Measurements from ENCODE around the gene ESR1. TPM values are rescaled to one million over a fixed set of nuclear protein-coding genes. Genes with fewer than 3 reads are reported as not detected.
"Not testable (repeated sequence)": the region's sequence is repeated elsewhere in the genome, so short reads cannot be mapped to it uniquely, and the experiment has no call there.

The ESR1 gene
- total RNA-seq, 2 experiments from 2014 or later: 0.38 to 0.79 TPM

DNA sequence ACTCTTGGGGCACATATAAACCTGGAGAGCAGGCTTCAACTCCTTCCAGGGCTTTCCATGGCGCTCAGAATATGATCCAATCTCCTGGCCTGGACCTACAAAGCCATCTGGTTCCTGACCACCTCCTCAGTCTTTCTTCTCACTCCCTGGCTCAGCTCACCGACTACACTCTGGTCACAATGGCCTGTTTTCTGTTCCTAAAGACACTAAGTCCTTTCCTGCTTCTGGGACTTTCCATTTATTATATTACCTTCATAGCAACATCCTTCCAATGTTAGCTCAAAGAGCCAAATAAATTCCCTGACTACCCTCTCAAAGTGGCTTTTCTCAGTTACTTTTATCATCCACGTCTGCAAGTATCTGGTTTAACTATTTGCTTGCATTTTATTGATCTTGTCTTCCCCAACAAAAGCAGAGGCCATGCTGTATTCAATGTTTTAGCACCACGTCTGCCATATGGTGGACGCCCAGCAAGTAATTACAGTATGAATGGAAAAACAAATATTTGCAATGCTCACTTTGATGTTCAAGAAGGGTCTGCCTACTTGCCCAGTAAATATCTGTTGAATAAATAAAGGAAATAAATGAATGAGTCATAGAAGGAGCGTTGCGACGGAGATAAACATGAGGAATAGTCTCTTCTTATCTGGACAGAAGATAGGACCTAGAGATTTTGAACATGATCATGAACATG, 328.4 kb downstream of the ESR1 start:
- CTCF ChIA-PET: interaction anchor here (0.6 to 1.3 kb wide), 2 partner anchors 250 to 371 kb away, joined by 3 to 4 read pairs; no protein-coding TSS in a partner anchor
- peak overlapping the region; percentile 1 for H3K27ac Mint-ChIP-seq

GRCh38 chr6:152136449-152136825, 329.0 kb downstream of the ESR1 start:
- no peaks in the 10 kb centered on the region for H3K4me1 Mint-ChIP-seq (ENCODE audit: low read depth)
- ChIA-PET POLR2A (no interaction called here), CTCF (interaction anchor here (0.6 to 1.3 kb wide), 2 partner anchors 251 to 371 kb away, joined by 3 to 4 read pairs; no protein-coding TSS in a partner anchor)
- no peak overlapping the region for H3K4me3 Mint-ChIP-seq
- intact Hi-C loops (cut with micrococcal nuclease): no loop called here
- ATAC-seq: no peak
- H3K27me3 Mint-ChIP-seq: no peaks in the 10 kb centered on the region
- H3K36me3 Mint-ChIP-seq (ENCODE audit: low read depth): peaks cover 31% of the 10 kb centered on the region
- no peaks in the 10 kb centered on the region for H3K9me3 Mint-ChIP-seq
- no peak for TF ChIP-seq CTCF (IDR thresholded peaks at IDR 0.05)
- no peak for DNase-seq
- peak overlapping the region; percentile 21 for H3K27ac Mint-ChIP-seq

More for the DNA sequence above, 328.4 kb downstream of the ESR1 start:
- Mint-ChIP-seq H3K4me3 (no peak overlapping the region), H3K9me3 (no peaks in the 10 kb centered on the region), H3K36me3 (ENCODE audit: low read depth) (peaks cover 31% of the 10 kb centered on the region), H3K4me1 (ENCODE audit: low read depth) (no peaks in the 10 kb centered on the region), H3K27me3 (no peaks in the 10 kb centered on the region)
- POLR2A ChIA-PET: no interaction called here
- no peak for DNase-seq
- intact Hi-C loops (cut with micrococcal nuclease): no loop called here
- ATAC-seq: no peak
- no peak for TF ChIP-seq CTCF (IDR thresholded peaks at IDR 0.05)

GRCh38 chr6:152138344-152138743, 330.9 kb downstream of the ESR1 start:
- H3K9me3 Mint-ChIP-seq; DNase-seq; intact Hi-C loops (cut with micrococcal nuclease); H3K27ac Mint-ChIP-seq; H3K4me3 Mint-ChIP-seq; ATAC-seq; CTCF ChIA-PET; H3K27me3 Mint-ChIP-seq; POLR2A ChIA-PET; H3K4me1 Mint-ChIP-seq (ENCODE audit: low read depth): not testable (repeated sequence)
- peaks cover 28% of the 10 kb centered on the region for H3K36me3 Mint-ChIP-seq (ENCODE audit: low read depth)

DNA sequence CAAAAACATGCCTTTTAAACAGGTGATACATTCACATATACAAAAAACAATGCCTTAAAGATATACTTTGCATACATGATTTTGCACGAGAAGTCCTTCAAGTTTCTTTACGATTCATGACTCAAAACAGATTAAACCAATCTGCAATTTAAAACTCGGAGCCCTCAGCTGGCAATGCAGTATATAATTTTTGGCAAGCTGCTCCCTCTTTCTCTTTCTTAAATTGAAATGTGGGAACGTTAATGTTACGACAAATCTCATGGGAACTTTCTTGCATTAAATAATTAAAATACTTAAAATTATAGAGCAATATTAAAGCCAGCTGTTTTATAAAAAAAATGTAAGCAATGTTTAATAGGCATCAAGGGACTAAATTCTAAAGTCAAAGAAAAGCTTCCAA, 334.6 kb downstream of the ESR1 start:
- Mint-ChIP-seq H3K9me3 (no peaks in the 10 kb centered on the region), H3K36me3 (ENCODE audit: low read depth) (peaks cover 16% of the 10 kb centered on the region), H3K27ac (no peak overlapping the region), H3K27me3 (no peaks in the 10 kb centered on the region), H3K4me3 (no peak overlapping the region), H3K4me1 (ENCODE audit: low read depth) (no peaks in the 10 kb centered on the region)
- ChIA-PET CTCF (interaction anchor here (1.9 kb wide), 1 partner anchor 17 kb away, joined by 5 read pairs; no protein-coding TSS in a partner anchor), POLR2A (no interaction called here)
- TF ChIP-seq CTCF (IDR thresholded peaks at IDR 0.05): no peak
- DNase-seq (no peak), ATAC-seq (no peak)
- intact Hi-C loops (cut with micrococcal nuclease): no loop called here

- peaks cover 18% of the 10 kb centered on the region for H3K36me3 Mint-ChIP-seq (ENCODE audit: low read depth)
- CTCF ChIA-PET: interaction anchor here (0.7 to 1.1 kb wide), 3 partner anchors 18 to 25 kb away, joined by 3 read pairs; no protein-coding TSS in a partner anchor
- no peak for TF ChIP-seq CTCF (IDR thresholded peaks at IDR 0.05)
- no peaks in the 10 kb centered on the region for H3K4me1 Mint-ChIP-seq (ENCODE audit: low read depth)
- H3K27me3 Mint-ChIP-seq: no peaks in the 10 kb centered on the region
- DNase-seq: no peak
- intact Hi-C loops (cut with micrococcal nuclease): no loop called here
- ATAC-seq: no peak
- H3K9me3 Mint-ChIP-seq: no peaks in the 10 kb centered on the region
- POLR2A ChIA-PET: interaction anchor here (1.4 kb wide), 1 partner anchor 9 kb away, joined by 4 read pairs; no protein-coding TSS in a partner anchor
- H3K4me3 Mint-ChIP-seq: no peak overlapping the region
- H3K27ac Mint-ChIP-seq: no peak overlapping the region
Observed at GRCh38 chr6:152143359-152143758, 335.9 kb downstream of the ESR1 start.
